Loucy (cell line): Measurements from ENCODE around the gene NGFR.

ENCODE experiments used
- H2AFZ ChIP-seq: fragments of 200-600 bp; sonication (generic); 2 replicates; pipeline ENCODE4 v1.6.0; 2016; ENCODE audit warnings: antibody characterized with exemption, mild to moderate bottlenecking, low read length, moderate library complexity
- H3F3A ChIP-seq: fragments of 200-600 bp; 2 replicates; pipeline ENCODE4 v1.6.0; 2016; ENCODE audit warnings: antibody characterized with exemption, low read depth, mild to moderate bottlenecking
- H3K27me3 ChIP-seq: fragments of 200-600 bp; sonication (generic); 2 replicates; pipeline ENCODE4 v1.6.1; 2014; ENCODE audit warnings: low read length, mild to moderate bottlenecking; ENCODE audit not compliant: insufficient read depth, poor library complexity, severe bottlenecking
- H3K36me3 ChIP-seq: fragments of 200-600 bp; sonication (generic); 2 replicates; pipeline ENCODE4 v1.6.1; 2016; ENCODE audit warnings: low read length; ENCODE audit not compliant: insufficient read depth
- H3K4me1 ChIP-seq: fragments of 200-600 bp; sonication (generic); 2 replicates; pipeline ENCODE4 v1.5.1; 2014; ENCODE audit warnings: low read length, mild to moderate bottlenecking; ENCODE audit not compliant: insufficient read depth, poor library complexity, severe bottlenecking
- H3K4me2 ChIP-seq: fragments of 200-600 bp; sonication (generic); 2 replicates; pipeline ENCODE4 v1.6.0; 2014; ENCODE audit warnings: antibody characterized with exemption, low read length, low read depth, mild to moderate bottlenecking; ENCODE audit not compliant: poor library complexity, severe bottlenecking
- H3K4me3 ChIP-seq: fragments of 200-600 bp; sonication (generic); 2 replicates; pipeline ENCODE4 v1.5.1; 2014; ENCODE audit warnings: low read length, mild to moderate bottlenecking, mixed read lengths; ENCODE audit not compliant: poor library complexity, severe bottlenecking
- H3K79me2 ChIP-seq: fragments of 200-600 bp; sonication (generic); 2 replicates; pipeline ENCODE4 v1.6.1; 2014; ENCODE audit warnings: low read length; ENCODE audit not compliant: insufficient read depth
- H3K9ac ChIP-seq: fragments of 200-600 bp; sonication (generic); 2 replicates; pipeline ENCODE4 v1.6.0; 2014; ENCODE audit warnings: mild to moderate bottlenecking, low read depth, low read length, moderate library complexity; ENCODE audit not compliant: poor library complexity, severe bottlenecking
- H3K9me2 ChIP-seq: fragments of 200-600 bp; sonication (generic); replicated peaks from 2 replicates; pipeline ENCODE4 v1.6.1; 2016; ENCODE audit warnings: low read depth, low read length, mixed read lengths
- H3K9me3 ChIP-seq: fragments of 200-600 bp; sonication (generic); 2 replicates; pipeline ENCODE4 v1.6.1; 2014; ENCODE audit warnings: mild to moderate bottlenecking, antibody characterized with exemption, low read length, low read depth; ENCODE audit not compliant: insufficient read depth
- H4K20me1 ChIP-seq: fragments of 200-600 bp; sonication (generic); 2 replicates; pipeline ENCODE4 v1.6.0; 2014; ENCODE audit warnings: antibody characterized with exemption, low read length, mild to moderate bottlenecking; ENCODE audit not compliant: insufficient read depth, poor library complexity, severe bottlenecking
- EZH2phosphoT487 ChIP-seq: fragments of 200-600 bp; IDR thresholded peaks from 2 replicates; pipeline ENCODE4 v1.6.1; 2018; ENCODE audit warnings: antibody characterized with exemption, mild to moderate bottlenecking, moderate library complexity, borderline replicate concordance
- TF ChIP-seq, protein P1 (sequence below): fragments of 200-600 bp; sonication (generic); conservative IDR thresholded peaks from 2 replicates; pipeline ENCODE4 v1.5.1; 2014; ENCODE audit warnings: mild to moderate bottlenecking, antibody characterized with exemption, low read length

NGFR gene

DNA sequence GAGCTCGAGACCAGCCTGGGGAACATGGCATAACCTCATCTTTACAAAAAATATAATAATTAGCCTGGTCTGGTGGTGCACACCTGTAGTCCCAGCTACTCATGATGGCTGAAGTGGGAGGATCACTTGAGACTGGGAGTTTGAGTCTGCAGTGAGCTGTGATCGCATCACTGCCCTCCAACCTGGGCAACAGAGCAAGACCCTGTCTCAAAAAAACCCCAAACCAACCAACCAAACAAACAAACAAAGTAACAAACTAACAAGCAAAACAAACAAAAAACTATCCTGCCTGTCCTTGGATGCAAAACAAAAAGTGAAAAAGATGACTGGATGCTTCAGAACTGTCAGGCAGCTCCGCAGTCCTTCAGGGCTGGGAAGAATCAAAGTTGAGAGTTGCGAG lies 5.7 kb upstream of the NGFR start:
- no peak overlapping the region for H2AFZ ChIP-seq
- no peak overlapping the region for H3K9ac ChIP-seq
- no peaks in the 10 kb centered on the region for H3K27me3 ChIP-seq
- H3K36me3 ChIP-seq: no peaks in the 10 kb centered on the region
- TF ChIP-seq, protein P1, sequence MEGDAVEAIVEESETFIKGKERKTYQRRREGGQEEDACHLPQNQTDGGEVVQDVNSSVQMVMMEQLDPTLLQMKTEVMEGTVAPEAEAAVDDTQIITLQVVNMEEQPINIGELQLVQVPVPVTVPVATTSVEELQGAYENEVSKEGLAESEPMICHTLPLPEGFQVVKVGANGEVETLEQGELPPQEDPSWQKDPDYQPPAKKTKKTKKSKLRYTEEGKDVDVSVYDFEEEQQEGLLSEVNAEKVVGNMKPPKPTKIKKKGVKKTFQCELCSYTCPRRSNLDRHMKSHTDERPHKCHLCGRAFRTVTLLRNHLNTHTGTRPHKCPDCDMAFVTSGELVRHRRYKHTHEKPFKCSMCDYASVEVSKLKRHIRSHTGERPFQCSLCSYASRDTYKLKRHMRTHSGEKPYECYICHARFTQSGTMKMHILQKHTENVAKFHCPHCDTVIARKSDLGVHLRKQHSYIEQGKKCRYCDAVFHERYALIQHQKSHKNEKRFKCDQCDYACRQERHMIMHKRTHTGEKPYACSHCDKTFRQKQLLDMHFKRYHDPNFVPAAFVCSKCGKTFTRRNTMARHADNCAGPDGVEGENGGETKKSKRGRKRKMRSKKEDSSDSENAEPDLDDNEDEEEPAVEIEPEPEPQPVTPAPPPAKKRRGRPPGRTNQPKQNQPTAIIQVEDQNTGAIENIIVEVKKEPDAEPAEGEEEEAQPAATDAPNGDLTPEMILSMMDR: no peak
- TF ChIP-seq EZH2phosphoT487: no peak
- no peak overlapping the region for H3K4me2 ChIP-seq
- H3K9me2 ChIP-seq: no peaks in the 10 kb centered on the region
- H3K9me3 ChIP-seq: no peaks in the 10 kb centered on the region
- no peaks in the 10 kb centered on the region for H3K79me2 ChIP-seq
- no peaks in the 10 kb centered on the region for H4K20me1 ChIP-seq
- no peak overlapping the region for H3K4me3 ChIP-seq
- peaks cover 19% of the 10 kb centered on the region for H3K4me1 ChIP-seq
- no peaks in the 10 kb centered on the region for H3F3A ChIP-seq

DNA sequence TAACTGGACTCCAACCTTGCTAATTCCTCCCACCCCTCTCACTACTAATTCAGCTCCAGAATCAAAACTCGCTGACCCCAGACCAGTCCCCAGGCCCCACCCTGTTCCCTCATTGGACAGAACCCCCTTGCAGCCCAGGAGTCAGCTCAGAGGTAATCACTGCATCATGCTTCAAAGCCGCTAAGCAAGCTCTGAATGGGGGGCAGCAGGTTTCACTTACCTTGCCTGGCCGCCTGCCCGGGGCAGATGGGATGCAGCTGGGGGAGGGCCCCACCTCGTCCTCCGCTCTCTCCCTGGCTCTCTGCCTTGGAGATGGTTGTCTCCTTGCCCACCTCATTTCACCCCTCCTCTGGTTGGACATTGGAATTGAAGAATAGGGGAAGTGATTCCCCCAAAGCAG lies 4.8 kb upstream of the NGFR start:
- TF ChIP-seq, protein P1: no peak
- TF ChIP-seq EZH2phosphoT487: no peak
- H2AFZ ChIP-seq: no peak overlapping the region
- no peaks in the 10 kb centered on the region for H3F3A ChIP-seq
- H3K4me3 ChIP-seq: no peak overlapping the region
- H3K9me3 ChIP-seq: no peaks in the 10 kb centered on the region
- no peaks in the 10 kb centered on the region for H4K20me1 ChIP-seq
- no peaks in the 10 kb centered on the region for H3K9me2 ChIP-seq
- H3K4me2 ChIP-seq: no peak overlapping the region
- H3K27me3 ChIP-seq: no peaks in the 10 kb centered on the region
- no peaks in the 10 kb centered on the region for H3K79me2 ChIP-seq
- no peak overlapping the region for H3K9ac ChIP-seq
- H3K4me1 ChIP-seq: peaks cover 25% of the 10 kb centered on the region
- no peaks in the 10 kb centered on the region for H3K36me3 ChIP-seq

DNA sequence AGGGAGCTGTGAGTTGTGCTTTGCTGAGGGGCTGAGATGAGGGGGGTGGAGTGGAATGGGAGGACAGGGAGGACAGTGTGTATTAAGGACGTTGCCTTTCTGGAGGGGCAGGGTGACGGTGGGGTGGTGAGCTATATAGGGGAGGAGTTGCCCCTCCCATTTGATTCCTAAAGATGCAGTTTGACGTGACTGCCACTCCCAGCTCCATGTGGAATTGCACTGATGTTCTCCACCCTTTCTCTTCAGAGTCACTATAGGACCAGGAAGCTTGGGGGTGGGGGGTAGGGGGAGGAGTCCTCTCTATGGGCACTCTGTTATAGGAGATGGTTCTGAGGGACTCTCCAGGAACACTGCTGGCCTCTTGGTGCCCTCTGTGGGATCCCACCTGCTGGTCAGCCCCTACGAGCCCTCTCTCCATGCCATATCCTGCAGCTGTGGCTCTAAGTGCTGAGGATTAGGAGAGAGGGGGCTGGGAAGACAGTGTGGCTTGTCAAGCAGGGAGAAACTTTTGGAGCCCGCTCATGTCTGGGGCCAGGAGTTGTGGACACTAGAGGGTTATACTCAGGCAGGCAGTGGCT lies 3.8 kb upstream of the NGFR start:
- H3K27me3 ChIP-seq: no peaks in the 10 kb centered on the region
- no peaks in the 10 kb centered on the region for H4K20me1 ChIP-seq
- H3K79me2 ChIP-seq: no peaks in the 10 kb centered on the region
- no peak overlapping the region for H3K4me3 ChIP-seq
- H3K4me2 ChIP-seq: no peak overlapping the region
- no peak overlapping the region for H3K9ac ChIP-seq
- H3F3A ChIP-seq: no peaks in the 10 kb centered on the region
- no peak overlapping the region for H2AFZ ChIP-seq
- no peaks in the 10 kb centered on the region for H3K36me3 ChIP-seq
- no peaks in the 10 kb centered on the region for H3K9me3 ChIP-seq
- no peak for TF ChIP-seq EZH2phosphoT487
- peaks cover 24% of the 10 kb centered on the region for H3K4me1 ChIP-seq
- no peaks in the 10 kb centered on the region for H3K9me2 ChIP-seq

DNA sequence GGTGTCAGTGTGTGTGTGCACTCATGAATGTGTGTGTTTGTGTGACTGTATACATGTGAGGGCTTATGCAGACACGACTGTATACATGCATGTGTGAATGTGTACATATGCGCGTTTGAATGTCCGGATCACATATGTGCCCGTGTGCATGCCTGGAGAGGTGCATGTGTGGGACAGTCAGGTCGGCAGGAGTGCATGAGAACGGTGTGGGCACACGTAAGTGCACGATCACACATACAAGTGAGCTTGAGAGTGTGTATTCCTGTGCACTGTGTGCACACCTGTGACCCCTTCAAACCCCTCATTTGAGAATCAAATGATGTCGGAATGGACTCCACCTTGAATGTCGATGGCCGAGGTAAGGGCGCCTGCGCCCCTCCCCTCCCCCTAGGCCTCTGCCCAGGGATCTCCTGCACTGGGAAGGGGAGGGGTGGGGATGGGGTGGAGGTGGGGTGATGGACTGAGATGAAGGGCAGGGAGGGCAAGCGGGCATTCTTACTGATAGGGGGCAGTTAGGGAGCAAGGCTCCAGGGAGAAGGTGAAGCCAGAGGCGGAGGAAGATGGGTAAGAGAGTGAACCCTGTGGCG lies 601 bp upstream of the NGFR start:
- Histone ChIP-seq H3F3A (no peaks in the 10 kb centered on the region), H3K9me3 (no peaks in the 10 kb centered on the region), H3K4me2 (peak overlapping the region; percentile 54), H3K9me2 (no peaks in the 10 kb centered on the region), H2AFZ (peak overlapping the region; percentile 88), H3K9ac (no peak overlapping the region), H3K79me2 (no peaks in the 10 kb centered on the region), H3K36me3 (no peaks in the 10 kb centered on the region), H3K27me3 (no peaks in the 10 kb centered on the region), H4K20me1 (no peaks in the 10 kb centered on the region), H3K4me3 (peak overlapping the region; percentile 65), H3K4me1 (peaks cover 22% of the 10 kb centered on the region)
- TF ChIP-seq EZH2phosphoT487: no peak
- TF ChIP-seq, protein P1: no peak
